Heart right ventricle (tissue), 16 donors: ENCODE measurements around the gene TCF4. TPM values are rescaled to one million over a fixed set of nuclear protein-coding genes. Genes with fewer than 3 reads are reported as not detected.

Source experiments
- ATAC-seq, 8 donors: fragments of 200-7000 bp; cut with Tn5 transposase; one replicate each; pipeline ENCODE4 v1.9.1; 2020; ENCODE audit warnings: mild to moderate bottlenecking in 8 of 8, moderate library complexity in 8 of 8, moderate number of reproducible peaks in 1 of 8
- DNase-seq, 2 donors: peaks; one replicate each; pipeline ENCODE4 v3.0.0-alpha.2; 2020
- H3K27ac ChIP-seq, 10 donors: fragments of 200-600 bp; sonication (generic) in 2 of 10; one replicate each; pipeline versions ENCODE4 v1.5.0 to v1.8.0; 2020 to 2022; ENCODE audit warnings: mild to moderate bottlenecking in 3 of 10
- H3K27me3 ChIP-seq, 7 donors: fragments of 200-600 bp; one replicate each; pipeline ENCODE4 v1.8.0; 2021 to 2022; ENCODE audit warnings: mild to moderate bottlenecking in 2 of 7
- H3K36me3 ChIP-seq, 9 donors: fragments of 200-600 bp; sonication (generic) in 1 of 9; one replicate each; pipeline versions ENCODE4 v1.5.0 to v1.8.0; 2020 to 2022; ENCODE audit warnings: mild to moderate bottlenecking in 2 of 9
- H3K4me1 ChIP-seq, 9 donors: fragments of 200-600 bp; sonication (generic) in 1 of 9; one replicate each; pipeline versions ENCODE4 v1.5.0 to v1.8.0; 2020 to 2022; ENCODE audit warnings: mild to moderate bottlenecking in 4 of 9
- H3K4me3 ChIP-seq, 10 donors: fragments of 200-600 bp; sonication (generic) in 2 of 10; one replicate each; pipeline versions ENCODE4 v1.5.0 to v1.8.0; 2020 to 2022; ENCODE audit warnings: mild to moderate bottlenecking in 7 of 10, moderate library complexity in 2 of 10
- H3K9me3 ChIP-seq, 11 donors: fragments of 200-600 bp in 10 of 11; sonication (generic) in 2 of 11; one replicate each; pipeline versions ENCODE4 v1.5.0 to v1.8.0; 2013 to 2022; ENCODE audit warnings: mild to moderate bottlenecking in 2 of 11, control low read depth in 1 of 11, moderate library complexity in 1 of 11
- CTCF ChIP-seq, 9 donors: fragments of 200-600 bp; sonication (generic) in 2 of 9; IDR thresholded peaks; one replicate each; pipeline versions ENCODE4 v1.5.0 to v1.8.0; 2021 to 2022; ENCODE audit warnings: antibody characterized with exemption in 9 of 9, mild to moderate bottlenecking in 5 of 9, moderate library complexity in 1 of 9
- WGBS, 2 donors: extraction: QIAGEN DNeasy Blood & Tissue Kit; methylation state at CpG; one replicate each; pipeline ENCODE4 v1.1.7; 2013; ENCODE audit warnings: inconsistent platforms in 1 of 2; 5-methylcytosine and 5-hydroxymethylcytosine counted together
- intact Hi-C, 10 donors: fragments of 100-400 bp; cut with DNase I; formaldehyde crosslinking; loops; one replicate each; pipeline versions ENCODE4 v1.11.1 to v1.14.2; 2022
- polyA plus RNA-seq, 2 donors: library from polyadenylated mRNA; stranded (reverse); fragments of 200-250 nt; gene quantifications; one replicate each; pipeline ENCODE4 v1.2.3, GENCODE V29; 2013
- total RNA-seq, 10 donors: library from RNA; stranded (reverse); fragmentation: NEBNext Ultra II Directional in 3 of 10; extraction: Animal tissue kit (Norgen Biotek cat#: 25700) in 3 of 10; gene quantifications; one replicate each; pipeline versions ENCODE4 v1.2.1 to v1.2.4, GENCODE V29; 2021 to 2023
- donor health status: Arrhythmogenic right ventricular cardiomyopathy.
- donor health status: ischemic (EF 13 %, LVEDD 7.1; RV severe dilation, severe dysfunction).
- donor health status: healthy with polysubstance abuse.
- donor health status: DM: no; HTN: yes; CAD: no.
- donor health status: DM: no; HTN: no; CAD: no.
- donor health status: ischemic (EF 25% LVEDD 6.9; RV normal size, moderate dysfunction).
- donor health status: ischemic (EF 25% LVEDD 5.7; RV mildly dilated, moderate dysfunction).
- donor health status: healthy.
- donor health status: DM: yes; HTN: yes; CAD: no.
- donor health status: Ischemic cardiomyopathy.
- donor health status: ischemic (EF 35%, LVEDD 5.7; RV mildly dilated, moderate dysfunction).
- donor health status: nonischemic (EF 11% LVEDD 7.7; RV severe dilation, severe dysfunction).
- donor health status: DM: yes; HTN: yes; CAD: no.
- donor health status: PGD.
- donor health status: ischemic (EF 29% LVEDD 5.4; RV normal size, mild dysfunction).
- donor health status: nonischemic (EF 23%, LVEDD 6.1; RV moderate dilation, normal function).

The TCF4 gene
- total and polyA plus RNA-seq, 12 donors: 12.6 to 90.1 (median 65.5) TPM

GRCh38 chr18:55550471-55550870 is 37.5 kb downstream of the TCF4 start:
- Histone ChIP-seq H3K4me1 (peaks cover 0 to 47% (median 15%) of the 10 kb centered on the region in 9 donors), H3K27ac (no peak overlapping the region), H3K27me3 (no peaks in the 10 kb centered on the region), H3K9me3 (no peaks in the 10 kb centered on the region), H3K36me3 (no peaks in the 10 kb centered on the region), H3K4me3 (no peak overlapping the region)
- intact Hi-C loops: no loop called here
- DNase-seq (no peak), ATAC-seq (no peak)
- WGBS, 2 donors: 82 to 88% methylated on average over 8 of the region's 8 CpGs
- TF ChIP-seq CTCF (IDR thresholded peaks at IDR 0.05): no peak

- no peak for TF ChIP-seq CTCF (IDR thresholded peaks at IDR 0.05)
- ATAC-seq: no peak
- peaks cover 0 to 44% (median 15%) of the 10 kb centered on the region in 9 donors for H3K4me1 ChIP-seq
- 88 to 93% methylated on average over 5 of the region's 5 CpGs for WGBS, 2 donors
- intact Hi-C loops: no loop called here
- H3K4me3 ChIP-seq: no peak overlapping the region
- no peak overlapping the region for H3K27ac ChIP-seq
- H3K27me3 ChIP-seq: no peaks in the 10 kb centered on the region
- no peak for DNase-seq
- no peaks in the 10 kb centered on the region for H3K36me3 ChIP-seq
- no peaks in the 10 kb centered on the region for H3K9me3 ChIP-seq
These were observed 38.4 kb downstream of the TCF4 start for GRCh38 chr18:55549474-55550104.

- intact Hi-C loops: loop anchor here in 1 of 10 donors (2.0 kb wide), 1 partner anchor 29 kb away; no protein-coding TSS in a partner anchor
- peak overlapping the region in 4 of 10 donors; percentile 0 to 43 (median 28) for H3K27ac ChIP-seq
- no peaks in the 10 kb centered on the region for H3K9me3 ChIP-seq
- DNase-seq (no peak), ATAC-seq (no peak)
- H3K4me3 ChIP-seq: no peak overlapping the region
- H3K27me3 ChIP-seq: no peaks in the 10 kb centered on the region
- 70 to 73% methylated on average over 5 of the region's 5 CpGs for WGBS, 2 donors
- H3K36me3 ChIP-seq: no peaks in the 10 kb centered on the region
- H3K4me1 ChIP-seq: peaks cover 0 to 38% (median 21%) of the 10 kb centered on the region in 9 donors
- no peak for TF ChIP-seq CTCF (IDR thresholded peaks at IDR 0.05)
These were observed 40.3 kb downstream of the TCF4 start for GRCh38 chr18:55547705-55548056.

- Histone ChIP-seq H3K27me3 (no peaks in the 10 kb centered on the region), H3K36me3 (no peaks in the 10 kb centered on the region), H3K9me3 (no peaks in the 10 kb centered on the region), H3K4me3 (peak overlapping the region in 1 of 10 donors; percentile 1), H3K4me1 (peaks cover 0 to 34% (median 21%) of the 10 kb centered on the region in 9 donors), H3K27ac (peak overlapping the region in 6 of 10 donors; percentile 0 to 43 (median 34))
- peak in 6 of 8 donors; percentile 68 to 81 (median 76) for ATAC-seq
- 32 to 48% methylated on average over 5 of the region's 5 CpGs for WGBS, 2 donors
- DNase-seq: peak in 1 of 2 donors; percentile 26
- no peak for TF ChIP-seq CTCF (IDR thresholded peaks at IDR 0.05)
- intact Hi-C loops: loop anchor here in 1 of 10 donors (2.0 kb wide), 1 partner anchor 30 kb away; no protein-coding TSS in a partner anchor
These were observed 40.9 kb downstream of the TCF4 start for GRCh38 chr18:55546851-55547704.
